ENCODE measurements around the gene ANKS3.

GRCh38 chr16:4703906-4704305 lies 30.2 kb downstream of the ANKS3 start:
- no peak for TF ChIP-seq FOXK2 (IDR thresholded peaks at IDR 0.05)
- TF ChIP-seq HDGF (IDR thresholded peaks at IDR 0.05; ENCODE audit: borderline replicate concordance): no peak
- TF ChIP-seq SUZ12 (IDR thresholded peaks at IDR 0.05): no peak
- TF ChIP-seq ZNF384 (IDR thresholded peaks at IDR 0.05): no peak
- TF ChIP-seq BHLHE40 (IDR thresholded peaks at IDR 0.05; ENCODE audit: borderline replicate concordance): no peak
- TF ChIP-seq FOXM1 (IDR thresholded peaks at IDR 0.05; ENCODE audit: borderline replicate concordance): no peak
- no peak for TF ChIP-seq SP1 (IDR thresholded peaks at IDR 0.05)
- TF ChIP-seq CTBP1 (IDR thresholded peaks at IDR 0.05; ENCODE audit: borderline replicate concordance): no peak
- no peak for TF ChIP-seq ARNT (IDR thresholded peaks at IDR 0.05)
- TF ChIP-seq LEF1 (IDR thresholded peaks at IDR 0.05; ENCODE audit: borderline replicate concordance): no peak
- no peak for TF ChIP-seq TARDBP (IDR thresholded peaks at IDR 0.05)
- TF ChIP-seq ELF4 (IDR thresholded peaks at IDR 0.05): no peak

All from HEK293T (cell line).